Psoas muscle (tissue), 8 donors: ENCODE results near the gene RAI1. TPM values are rescaled to one million over a fixed set of nuclear protein-coding genes. Genes with fewer than 3 reads are reported as not detected.

Experiments
- ATAC-seq, 4 donors: fragments of 200-7000 bp; cut with Tn5 transposase; one replicate each; pipeline ENCODE4 v1.9.1; 2020; ENCODE audit warnings: moderate library complexity in 3 of 4, mild to moderate bottlenecking in 2 of 4
- DNase-seq, 2 donors: peaks; one replicate each; pipeline ENCODE4 v3.0.0-alpha.2; 2020
- H3K27ac ChIP-seq: fragments of 200-600 bp; one replicate; pipeline ENCODE4 v1.8.0; 2022
- H3K27me3 ChIP-seq, 3 donors: fragments of 200-600 bp in 1 of 3; one replicate each; pipeline versions ENCODE4 v1.6.1 to v1.8.0; 2013 to 2022; ENCODE audit warnings: low read length in 2 of 3, mild to moderate bottlenecking in 2 of 3, moderate library complexity in 1 of 3; ENCODE audit not compliant: insufficient read depth in 3 of 3
- H3K36me3 ChIP-seq, 2 donors: fragments of 200-600 bp in 1 of 2; one replicate each; pipeline versions ENCODE4 v1.6.1 to v1.8.0; 2013 to 2022; ENCODE audit warnings: low read depth in 1 of 2, mild to moderate bottlenecking in 1 of 2, moderate library complexity in 1 of 2; ENCODE audit not compliant: insufficient read depth in 1 of 2
- H3K4me1 ChIP-seq: fragments of 200-600 bp; one replicate; pipeline ENCODE4 v1.8.0; 2022
- H3K4me3 ChIP-seq: fragments of 200-600 bp; one replicate; pipeline ENCODE4 v1.8.0; 2022; ENCODE audit warnings: mild to moderate bottlenecking
- H3K9me3 ChIP-seq: fragments of 200-600 bp; one replicate; pipeline ENCODE4 v1.8.0; 2022
- WGBS, 3 donors: extraction: QIAGEN DNeasy Blood & Tissue Kit; methylation state at CpG; one replicate each; pipeline versions ENCODE4 v1.1.6 to v1.1.7; 2013; 5-methylcytosine and 5-hydroxymethylcytosine counted together
- intact Hi-C, 2 donors: fragments of 100-400 bp; cut with DNase I; formaldehyde crosslinking; loops; one replicate each; pipeline versions ENCODE4 v1.11.0 to v1.14.2; 2022
- polyA plus RNA-seq, 3 donors: library from polyadenylated mRNA; stranded (reverse); fragments of 200-250 nt; gene quantifications; one replicate each; pipeline ENCODE4 v1.2.3, GENCODE V29; 2013
- total RNA-seq, 4 donors: library from RNA; stranded (reverse); fragmentation: NEBNext Ultra II Directional in 2 of 4; extraction: Animal tissue kit (Norgen Biotek cat#: 25700) in 2 of 4; gene quantifications; one replicate each; pipeline versions ENCODE4 v1.2.1 to v1.2.4, GENCODE V29; 2021 to 2023
- TF ChIP-seq, protein P1 (sequence below): fragments of 200-600 bp; IDR thresholded peaks from one replicate; pipeline ENCODE4 v1.8.0; 2022; ENCODE audit warnings: antibody characterized with exemption
- donor health status: healthy with polysubstance abuse.
- donor health status: DM: no; HTN: no; CAD: no; lungs with moderate emphysema.
- donor health status: Bipolar disorder and iron deficiency.
- donor health status: healthy.
- donor health status: DM: yes; HTN: yes; CAD: no.
- donor health status: DM: no; HTN: no; CAD: no.
- donor health status: DM: no; HTN: no; CAD: no.
- donor health status: DM: yes; HTN: yes; CAD: no.

The RAI1 gene
- total and polyA plus RNA-seq, 7 donors = 4.0 to 9.0 (median 7.1) TPM

DNA sequence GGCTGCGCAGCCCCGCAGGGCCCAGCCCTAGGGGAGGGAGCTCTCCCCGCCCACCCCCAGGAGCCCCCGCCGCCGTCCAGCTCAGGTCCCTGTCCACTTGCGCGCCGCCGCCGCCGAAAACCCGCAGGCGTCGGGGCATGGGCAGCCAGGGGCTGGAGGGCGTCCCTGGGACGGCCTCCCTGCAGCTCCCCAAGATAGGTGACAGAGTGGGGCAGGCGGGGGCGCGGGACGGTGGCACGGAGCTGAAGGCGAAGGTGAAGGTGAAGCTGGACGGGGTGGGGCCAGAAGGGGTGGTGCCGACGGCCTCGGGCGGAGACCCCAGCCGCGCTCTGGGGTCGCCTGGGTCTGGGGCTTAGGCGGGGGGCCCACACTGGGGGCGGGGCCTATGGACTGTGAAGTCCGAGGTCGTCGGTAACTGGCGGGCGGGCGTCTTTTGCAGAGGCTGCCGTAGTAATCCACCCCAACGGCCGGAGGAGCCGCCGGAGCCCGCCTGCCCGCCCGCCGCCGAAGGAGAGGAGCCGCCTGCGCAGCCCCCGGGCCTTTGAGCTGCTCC lies 128.3 kb downstream of the RAI1 start:
- no peak overlapping the region for H3K4me3 ChIP-seq
- WGBS, 3 donors = 76 to 86% (median 84%) methylated on average over 40 to 52 of the region's 52 CpGs
- no peak for ATAC-seq
- intact Hi-C loops = loop anchor here (5.0 to 10.0 kb wide), 3 partner anchors 108 to 225 kb away; partner anchors contain the start of genes ATPAF2 (in 1 of the 2) and GID4 (in 1 of the 2)
- peaks cover 3 to 39% of the 10 kb centered on the region in 2 donors for H3K36me3 ChIP-seq
- H3K4me1 ChIP-seq = peaks cover 23% of the 10 kb centered on the region
- TF ChIP-seq, protein P1, sequence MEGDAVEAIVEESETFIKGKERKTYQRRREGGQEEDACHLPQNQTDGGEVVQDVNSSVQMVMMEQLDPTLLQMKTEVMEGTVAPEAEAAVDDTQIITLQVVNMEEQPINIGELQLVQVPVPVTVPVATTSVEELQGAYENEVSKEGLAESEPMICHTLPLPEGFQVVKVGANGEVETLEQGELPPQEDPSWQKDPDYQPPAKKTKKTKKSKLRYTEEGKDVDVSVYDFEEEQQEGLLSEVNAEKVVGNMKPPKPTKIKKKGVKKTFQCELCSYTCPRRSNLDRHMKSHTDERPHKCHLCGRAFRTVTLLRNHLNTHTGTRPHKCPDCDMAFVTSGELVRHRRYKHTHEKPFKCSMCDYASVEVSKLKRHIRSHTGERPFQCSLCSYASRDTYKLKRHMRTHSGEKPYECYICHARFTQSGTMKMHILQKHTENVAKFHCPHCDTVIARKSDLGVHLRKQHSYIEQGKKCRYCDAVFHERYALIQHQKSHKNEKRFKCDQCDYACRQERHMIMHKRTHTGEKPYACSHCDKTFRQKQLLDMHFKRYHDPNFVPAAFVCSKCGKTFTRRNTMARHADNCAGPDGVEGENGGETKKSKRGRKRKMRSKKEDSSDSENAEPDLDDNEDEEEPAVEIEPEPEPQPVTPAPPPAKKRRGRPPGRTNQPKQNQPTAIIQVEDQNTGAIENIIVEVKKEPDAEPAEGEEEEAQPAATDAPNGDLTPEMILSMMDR = no peak
- no peaks in the 10 kb centered on the region for H3K9me3 ChIP-seq
- no peak for DNase-seq
- H3K27ac ChIP-seq = no peak overlapping the region
- no peaks in the 10 kb centered on the region for H3K27me3 ChIP-seq

DNA sequence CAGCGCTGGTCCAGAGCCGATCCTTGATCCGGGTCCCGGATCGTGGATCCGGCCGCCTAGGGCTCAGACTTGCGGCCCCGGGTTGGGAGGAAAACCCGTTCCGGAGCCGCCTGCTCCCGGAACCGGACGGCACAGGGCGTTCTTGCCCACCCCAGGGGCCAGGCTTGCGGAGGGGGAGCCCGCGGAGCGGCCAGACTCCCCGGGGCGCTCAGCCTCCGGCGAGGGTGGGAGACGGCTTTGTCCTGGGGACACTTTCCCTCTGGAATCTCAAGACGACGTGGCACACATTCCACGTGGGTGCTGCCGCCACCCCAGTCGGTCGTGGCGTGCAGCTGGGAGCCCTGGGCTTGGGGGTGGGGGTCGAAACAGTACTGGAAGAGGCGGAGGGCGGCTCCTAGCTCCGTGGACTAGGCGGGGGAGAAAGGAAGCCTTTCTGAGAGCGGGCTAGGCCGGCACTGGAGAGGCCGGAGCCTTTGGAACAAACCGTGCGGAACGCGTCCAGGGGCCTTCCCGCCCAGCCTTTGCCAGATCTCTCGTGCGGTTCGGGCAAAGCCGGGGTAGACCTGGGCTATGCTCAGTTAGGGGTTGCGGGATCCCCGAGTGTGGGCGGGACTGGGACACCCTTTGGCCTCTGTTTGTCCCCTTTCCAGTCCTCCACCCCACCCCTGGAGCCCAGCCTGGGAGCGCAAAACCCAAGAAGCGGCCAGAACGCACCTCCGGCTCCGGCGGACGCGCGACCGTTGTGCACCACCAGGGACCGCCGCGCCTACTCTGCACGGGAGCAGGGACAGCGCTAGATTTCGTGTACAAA lies 129.0 kb downstream of the RAI1 start:
- peaks cover 3 to 46% of the 10 kb centered on the region in 2 donors for H3K36me3 ChIP-seq
- H3K4me1 ChIP-seq = peaks cover 29% of the 10 kb centered on the region
- TF ChIP-seq, protein P1 = no peak
- H3K4me3 ChIP-seq = no peak overlapping the region
- no peak overlapping the region for H3K27ac ChIP-seq
- DNase-seq = peak in 1 of 2 donors; percentile 69
- no peaks in the 10 kb centered on the region for H3K27me3 ChIP-seq
- no peaks in the 10 kb centered on the region for H3K9me3 ChIP-seq
- WGBS, 3 donors = 74 to 80% (median 76%) methylated on average over 62 to 68 of the region's 68 CpGs
- intact Hi-C loops = loop anchor here (5.0 to 10.0 kb wide), 3 partner anchors 107 to 225 kb away; partner anchors contain the start of genes ATPAF2 (in 1 of the 2) and GID4 (in 1 of the 2)
- no peak for ATAC-seq

DNA sequence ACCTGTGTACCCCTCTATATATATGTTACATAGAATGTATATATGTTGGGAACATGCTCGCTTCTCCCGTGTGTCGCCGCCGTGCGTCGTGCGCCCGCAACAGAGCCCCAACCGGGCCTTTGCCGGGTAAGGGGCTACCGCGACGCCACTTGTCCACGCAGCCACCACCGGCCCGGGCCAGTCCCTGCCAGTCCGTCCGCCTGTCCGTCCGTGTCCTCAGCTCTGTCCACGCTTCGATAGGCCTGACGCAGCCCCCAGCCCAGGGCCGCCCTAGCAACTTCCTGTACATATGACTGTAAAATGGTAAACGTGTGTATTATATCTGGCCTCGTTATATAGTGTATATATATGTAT lies 129.6 kb downstream of the RAI1 start:
- no peak overlapping the region for H3K27ac ChIP-seq
- no peaks in the 10 kb centered on the region for H3K27me3 ChIP-seq
- peaks cover 29% of the 10 kb centered on the region for H3K4me1 ChIP-seq
- TF ChIP-seq, protein P1 = no peak
- no peak overlapping the region for H3K4me3 ChIP-seq
- H3K36me3 ChIP-seq = peaks cover 3 to 47% of the 10 kb centered on the region in 2 donors
- WGBS, 3 donors = 86 to 89% (median 88%) methylated on average over 27 of the region's 27 CpGs
- intact Hi-C loops = loop anchor here (5.0 to 10.0 kb wide), 3 partner anchors 106 to 224 kb away; partner anchors contain the start of genes ATPAF2 (in 1 of the 2) and GID4 (in 1 of the 2)
- ATAC-seq = no peak
- DNase-seq = no peak
- H3K9me3 ChIP-seq = no peaks in the 10 kb centered on the region

DNA sequence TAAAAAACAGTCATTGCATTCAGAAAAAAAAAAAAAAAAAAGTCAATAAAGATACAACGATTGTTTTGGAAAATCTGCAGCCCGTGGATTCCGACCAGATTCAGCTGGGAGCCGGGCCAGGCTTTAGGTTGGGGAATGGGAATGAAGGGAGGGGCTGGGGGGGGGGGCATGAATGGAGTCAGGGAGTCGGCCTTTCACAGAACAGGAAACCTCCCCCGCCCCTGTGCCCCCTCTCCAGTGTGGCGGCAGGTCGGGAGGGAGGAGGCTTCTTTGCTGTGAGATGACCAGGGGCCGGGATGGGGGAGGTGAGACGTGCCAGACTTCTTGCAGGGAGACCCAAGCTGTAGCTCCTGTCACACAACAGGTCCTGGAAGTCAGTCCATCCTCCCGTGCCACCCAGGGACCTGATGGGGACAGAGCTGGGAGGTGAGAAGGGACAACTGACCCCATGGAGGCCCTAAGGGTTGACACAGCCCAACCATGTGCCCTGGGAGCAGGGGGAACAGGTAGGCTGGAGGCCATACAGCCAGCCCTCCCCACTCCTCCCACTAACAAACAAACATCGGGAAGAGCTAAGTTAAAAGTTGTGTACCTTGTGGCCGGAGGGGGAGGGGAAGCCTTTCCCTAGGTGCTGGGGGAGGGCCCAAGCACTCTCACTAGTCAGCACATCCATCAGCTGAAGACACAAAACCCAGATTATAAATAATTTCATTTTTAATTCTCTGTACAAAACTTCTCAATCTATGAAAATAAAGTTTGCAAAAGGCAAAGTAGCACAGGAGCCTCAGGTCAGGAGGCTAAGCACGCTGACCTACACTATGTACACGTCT lies 130.3 kb downstream of the RAI1 start:
- 52 to 57% (median 53%) methylated on average over 15 of the region's 15 CpGs for WGBS, 3 donors
- H3K36me3 ChIP-seq = peaks cover 3 to 52% of the 10 kb centered on the region in 2 donors

More for the DNA sequence above, 130.3 kb downstream of the RAI1 start:
- Histone ChIP-seq H3K27ac (no peak overlapping the region), H3K9me3 (no peaks in the 10 kb centered on the region), H3K4me3 (no peak overlapping the region), H3K27me3 (no peaks in the 10 kb centered on the region), H3K4me1 (peaks cover 34% of the 10 kb centered on the region)
- TF ChIP-seq, protein P1 = no peak
- DNase-seq (no peak), ATAC-seq (no peak)
- intact Hi-C loops = loop anchor here (1.0 to 10.0 kb wide), 5 partner anchors 29 to 223 kb away; partner anchors contain the start of genes ATPAF2 (in 1 of the 2) and GID4 (in 1 of the 2)
